GM18519 (cell line): ENCODE data around the gene SPTBN1.

ENCODE experiments used
- ATAC-seq: cut with Tn5 transposase; IDR thresholded peaks from one replicate; pipeline ENCODE4 v1.9.1; 2021; ENCODE audit warnings: mild to moderate bottlenecking, moderate library complexity; ENCODE audit not compliant: unreplicated experiment, low FRiP score

Gene SPTBN1

GRCh38 chr2:54619660-54620231 is 163.6 kb downstream of the SPTBN1 start:
- ATAC-seq: no peak

- no peak for ATAC-seq
Measured at GRCh38 chr2:54620948-54621347, 164.8 kb downstream of the SPTBN1 start.

- no peak for ATAC-seq
Measured at GRCh38 chr2:54624591-54625071, 168.5 kb downstream of the SPTBN1 start.

GRCh38 chr2:54626131-54626530 is 170.0 kb downstream of the SPTBN1 start:
- no peak for ATAC-seq

- ATAC-seq: no peak
Measured at GRCh38 chr2:54626884-54627283, 170.8 kb downstream of the SPTBN1 start.

GRCh38 chr2:54627973-54628372 is 171.8 kb downstream of the SPTBN1 start:
- ATAC-seq: no peak

GRCh38 chr2:54628418-54628817 is 172.3 kb downstream of the SPTBN1 start:
- no peak for ATAC-seq

GRCh38 chr2:54628957-54629356 is 172.8 kb downstream of the SPTBN1 start:
- ATAC-seq: no peak

GRCh38 chr2:54629390-54629789 is 173.3 kb downstream of the SPTBN1 start:
- ATAC-seq: no peak

GRCh38 chr2:54629914-54630857 is 174.1 kb downstream of the SPTBN1 start:
- no peak for ATAC-seq

GRCh38 chr2:54630858-54631497 is 174.9 kb downstream of the SPTBN1 start:
- ATAC-seq: no peak

- no peak for ATAC-seq
Measured at GRCh38 chr2:54631755-54632154, 175.6 kb downstream of the SPTBN1 start.

- no peak for ATAC-seq
Measured at GRCh38 chr2:54632733-54633692, 176.9 kb downstream of the SPTBN1 start.

GRCh38 chr2:54634021-54634420 is 177.9 kb downstream of the SPTBN1 start:
- ATAC-seq: no peak

- ATAC-seq: peak; percentile 52
Measured at GRCh38 chr2:54634564-54635511, 178.7 kb downstream of the SPTBN1 start.

GRCh38 chr2:54635554-54636152 is 179.5 kb downstream of the SPTBN1 start:
- no peak for ATAC-seq

- ATAC-seq: no peak
Measured at GRCh38 chr2:54636415-54637139, 180.4 kb downstream of the SPTBN1 start.

GRCh38 chr2:54638103-54638502 is 182.0 kb downstream of the SPTBN1 start:
- ATAC-seq: peak; percentile 50
